Hematopoietic multipotent progenitor cell treated with erythropoietin and hydrocortisone succinate and interleukin-3 and kit ligand, for 17 days (in vitro differentiated cells): ENCODE data around the gene ARHGEF17.

Experiments used
- DNase-seq: peaks from one replicate; pipeline ENCODE4 v3.0.0-alpha.2; 2015; ENCODE audit warnings: low spot score

Gene ARHGEF17

DNA sequence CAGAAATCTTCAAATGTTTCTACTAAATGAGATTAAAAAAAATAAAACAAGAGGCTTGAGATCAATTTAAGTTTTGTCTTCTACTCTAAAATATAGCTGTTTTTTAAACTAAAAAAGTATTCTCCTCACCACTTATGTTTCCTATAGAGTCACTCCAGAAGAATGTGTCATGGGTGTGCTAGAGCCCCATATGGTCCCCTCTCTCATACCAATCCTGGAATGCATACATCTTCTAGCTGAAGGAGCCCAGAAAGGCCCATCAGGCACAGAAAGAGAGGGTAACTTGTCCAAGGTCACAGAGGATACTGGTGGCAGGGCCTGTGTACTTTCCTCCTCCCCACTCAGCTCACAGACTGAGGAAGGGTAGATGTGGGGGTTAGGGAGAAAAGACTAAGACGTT is 102.6 kb downstream of the ARHGEF17 start:
- DNase-seq = no peak

DNA sequence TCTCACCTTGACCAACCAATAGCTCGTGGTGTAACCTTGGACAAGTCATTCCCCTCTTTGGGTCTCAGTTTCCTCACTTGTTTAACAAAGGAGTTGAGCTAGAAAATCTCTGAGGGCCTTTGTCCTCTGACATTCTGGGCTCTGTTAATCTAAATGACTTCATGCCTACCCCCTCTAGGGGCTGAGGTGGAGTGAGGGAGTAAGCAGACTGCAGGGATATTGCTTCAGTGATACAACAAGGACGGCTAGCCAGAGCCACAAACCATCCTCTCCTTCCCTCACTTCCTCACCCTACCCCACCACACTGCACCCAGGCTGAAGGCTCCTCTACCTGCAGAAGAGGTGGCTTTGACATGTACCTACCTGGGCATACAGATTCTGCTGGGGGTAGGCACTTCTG is 103.0 kb downstream of the ARHGEF17 start:
- DNase-seq = no peak

DNA sequence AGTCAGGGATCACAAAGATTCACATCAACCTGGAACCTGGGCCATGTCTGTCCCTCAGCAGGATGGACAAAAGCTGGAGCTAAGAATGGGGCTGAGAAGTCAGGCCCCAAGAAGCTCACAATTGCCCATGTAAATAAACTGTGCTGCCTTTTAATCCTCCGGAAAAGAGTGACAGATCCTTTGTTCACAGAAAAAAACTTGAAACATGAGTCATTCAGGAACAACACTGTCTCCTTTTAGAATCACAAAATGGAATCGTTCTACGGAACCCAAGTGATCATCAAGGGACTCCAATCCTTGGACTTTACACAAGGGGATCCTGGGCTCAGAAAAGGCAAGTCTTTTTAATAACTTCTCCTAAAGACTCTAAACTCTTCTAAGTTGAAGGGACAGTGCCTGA is 104.2 kb downstream of the ARHGEF17 start:
- no peak for DNase-seq

DNA sequence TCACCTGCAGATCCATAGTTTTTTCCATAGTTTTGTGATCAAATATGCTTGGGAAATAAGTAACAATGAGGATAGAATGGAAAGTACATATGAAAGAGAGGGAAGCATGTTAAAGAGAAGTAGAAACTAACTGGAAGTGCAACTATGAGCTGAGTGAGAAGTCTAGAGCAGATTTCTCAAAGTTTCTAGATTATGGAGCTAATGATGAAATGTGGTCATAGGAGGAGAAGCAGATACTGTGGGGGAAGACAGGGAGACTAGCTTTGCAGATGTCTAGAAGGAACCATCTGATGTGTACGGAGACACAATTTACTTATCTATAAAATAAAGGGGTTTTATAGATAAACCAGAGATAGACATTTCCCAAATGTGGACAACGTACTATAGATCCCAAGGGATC is 105.2 kb downstream of the ARHGEF17 start:
- no peak for DNase-seq

DNA sequence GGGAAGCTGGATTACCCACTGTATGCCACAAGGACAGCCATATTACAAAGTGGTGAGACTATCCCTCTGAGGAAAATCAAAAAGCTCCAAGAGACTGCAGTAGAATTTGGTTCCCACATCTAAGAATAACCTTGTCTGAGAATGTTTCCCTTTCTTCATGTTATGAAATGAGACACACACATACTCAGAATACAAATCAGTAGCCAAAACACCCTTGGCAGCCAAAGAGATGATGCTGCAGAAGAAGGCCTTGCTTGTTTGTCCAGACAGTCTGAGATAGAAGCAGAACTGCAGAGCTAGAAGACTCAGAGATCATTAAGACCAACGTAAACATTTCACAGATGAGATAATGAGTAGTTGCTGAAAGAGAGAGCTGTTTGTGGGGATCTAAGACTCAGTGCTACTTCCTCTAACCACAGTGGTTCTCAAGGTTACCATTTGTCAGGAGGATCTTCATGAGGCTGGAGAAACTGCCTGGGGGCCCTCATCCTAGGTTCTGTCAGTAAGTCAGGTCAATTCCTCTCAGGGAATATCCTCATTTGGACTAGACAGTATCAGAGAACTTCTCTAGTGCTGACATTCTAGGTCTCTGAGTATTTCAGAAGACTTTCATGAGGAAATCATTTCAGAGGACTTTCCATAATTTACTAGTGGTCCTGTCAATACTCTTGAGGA is 107.0 kb downstream of the ARHGEF17 start:
- DNase-seq = peak; percentile 11

DNA sequence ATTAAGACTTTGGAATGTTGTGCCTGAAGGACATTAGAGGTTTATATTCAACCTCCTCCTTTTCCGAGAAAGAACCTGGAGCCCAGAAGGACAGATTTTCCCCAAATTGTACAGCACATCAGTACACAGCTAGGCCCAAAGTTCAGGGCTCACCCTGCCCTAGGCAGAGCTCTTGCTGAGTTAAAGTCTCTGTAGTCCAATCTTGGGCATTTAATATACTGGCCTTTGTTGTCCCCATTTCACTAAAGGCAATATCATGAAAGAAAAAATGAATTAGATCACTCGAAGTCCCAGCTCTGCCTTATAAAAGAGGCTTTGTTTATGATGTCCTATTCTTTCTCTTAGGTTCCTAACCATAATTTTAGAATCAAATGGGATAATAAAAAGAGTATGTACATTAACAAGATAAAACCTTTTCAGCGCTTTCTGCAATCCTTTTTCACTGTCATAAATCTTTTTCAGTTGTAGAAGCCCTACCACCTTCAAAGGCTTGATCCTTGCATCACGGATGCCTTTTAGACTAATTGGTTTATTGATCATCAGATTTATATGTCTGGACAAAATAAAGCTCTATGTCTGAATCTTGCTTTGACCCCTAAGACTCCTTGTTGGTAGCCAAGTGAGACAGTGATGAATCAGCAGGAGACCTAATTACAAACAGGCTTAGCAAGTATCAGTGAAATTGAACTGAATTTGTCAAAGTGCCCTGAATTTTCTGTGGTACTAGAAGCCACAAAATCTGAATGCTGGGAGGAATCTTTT is 108.0 kb downstream of the ARHGEF17 start:
- DNase-seq = no peak

DNA sequence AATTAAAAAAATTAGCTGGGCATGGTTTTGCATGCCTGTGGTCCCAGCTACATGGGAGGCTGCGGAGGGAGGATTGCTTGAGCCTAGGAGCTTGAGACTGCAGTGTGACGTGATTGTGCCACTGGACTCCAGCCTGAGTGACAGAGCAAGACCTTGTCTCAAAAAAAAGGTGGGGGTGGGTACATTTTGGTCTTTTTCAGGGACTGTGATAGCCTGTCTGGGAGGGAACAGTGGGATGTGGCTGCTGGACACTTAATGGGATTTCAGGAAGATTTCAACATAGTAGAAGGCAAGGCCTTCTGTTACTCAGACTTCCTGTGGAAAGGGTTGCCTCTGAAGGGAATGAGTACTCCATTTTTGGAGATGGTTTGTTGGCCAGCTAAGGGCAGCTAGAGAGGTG is 108.7 kb downstream of the ARHGEF17 start:
- no peak for DNase-seq
